LNCAP (cell line): ENCODE results near the gene PTPRN2.

Experiments
- CTCF ChIP-seq: fragments of 450-650 bp; IDR thresholded peaks from 2 replicates; pipeline ENCODE4 v1.5.1; 2017; ENCODE audit warnings: mild to moderate bottlenecking

PTPRN2 gene

GRCh38 chr7:157811946-157812345 is 775.7 kb downstream of the PTPRN2 start:
- no peak for TF ChIP-seq CTCF

GRCh38 chr7:157809863-157810851 is 777.5 kb downstream of the PTPRN2 start:
- no peak for TF ChIP-seq CTCF

- TF ChIP-seq CTCF, result no peak
Observed at GRCh38 chr7:157809154-157809862, 778.3 kb downstream of the PTPRN2 start.

- no peak for TF ChIP-seq CTCF
Observed at GRCh38 chr7:157808042-157808441, 779.6 kb downstream of the PTPRN2 start.

GRCh38 chr7:157807510-157807909 is 780.1 kb downstream of the PTPRN2 start:
- TF ChIP-seq CTCF, result no peak

- no peak for TF ChIP-seq CTCF
Observed at GRCh38 chr7:157806711-157807110, 780.9 kb downstream of the PTPRN2 start.

- TF ChIP-seq CTCF, result no peak
Observed at GRCh38 chr7:157805713-157806112, 781.9 kb downstream of the PTPRN2 start.
